OCI-LY3 (cell line): ENCODE results near the gene ZBTB7C.

Source experiments
- EZH2phosphoT487 ChIP-seq: fragments of 200-600 bp; shearing (Covaris generic); IDR thresholded peaks from 2 replicates; pipeline ENCODE4 v1.6.1; 2018; ENCODE audit warnings: antibody characterized with exemption, mixed run types, low read depth
- TF ChIP-seq, protein P1 (sequence below): fragments of 200-600, 300-600 bp; sonication (generic); IDR thresholded peaks from 2 replicates; pipeline ENCODE4 v1.5.1; 2014; ENCODE audit warnings: antibody characterized with exemption, low read length, low read depth

DNA sequence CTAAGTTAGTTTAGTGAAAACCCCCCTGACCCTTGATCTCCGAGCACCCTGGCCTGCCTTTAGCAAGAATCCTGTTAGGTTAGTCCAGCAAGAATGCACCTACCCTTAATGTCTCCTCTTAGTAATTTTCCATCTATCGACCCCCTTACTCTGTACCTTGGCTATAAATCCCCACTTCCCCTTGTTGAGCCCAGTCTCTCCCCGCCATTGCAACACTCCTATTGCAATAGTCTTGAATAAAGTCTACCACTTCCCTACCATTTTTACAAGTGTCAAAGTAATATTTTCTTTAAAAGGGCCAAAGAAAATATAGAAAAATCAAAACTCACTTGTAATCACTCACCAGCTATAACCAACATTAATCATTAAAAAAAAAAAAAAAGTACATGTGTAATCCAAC is 4.2 kb upstream of the ZBTB7C start:
- TF ChIP-seq, protein P1, sequence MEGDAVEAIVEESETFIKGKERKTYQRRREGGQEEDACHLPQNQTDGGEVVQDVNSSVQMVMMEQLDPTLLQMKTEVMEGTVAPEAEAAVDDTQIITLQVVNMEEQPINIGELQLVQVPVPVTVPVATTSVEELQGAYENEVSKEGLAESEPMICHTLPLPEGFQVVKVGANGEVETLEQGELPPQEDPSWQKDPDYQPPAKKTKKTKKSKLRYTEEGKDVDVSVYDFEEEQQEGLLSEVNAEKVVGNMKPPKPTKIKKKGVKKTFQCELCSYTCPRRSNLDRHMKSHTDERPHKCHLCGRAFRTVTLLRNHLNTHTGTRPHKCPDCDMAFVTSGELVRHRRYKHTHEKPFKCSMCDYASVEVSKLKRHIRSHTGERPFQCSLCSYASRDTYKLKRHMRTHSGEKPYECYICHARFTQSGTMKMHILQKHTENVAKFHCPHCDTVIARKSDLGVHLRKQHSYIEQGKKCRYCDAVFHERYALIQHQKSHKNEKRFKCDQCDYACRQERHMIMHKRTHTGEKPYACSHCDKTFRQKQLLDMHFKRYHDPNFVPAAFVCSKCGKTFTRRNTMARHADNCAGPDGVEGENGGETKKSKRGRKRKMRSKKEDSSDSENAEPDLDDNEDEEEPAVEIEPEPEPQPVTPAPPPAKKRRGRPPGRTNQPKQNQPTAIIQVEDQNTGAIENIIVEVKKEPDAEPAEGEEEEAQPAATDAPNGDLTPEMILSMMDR = no peak
- TF ChIP-seq EZH2phosphoT487 = no peak
